CD4-positive, CD25-positive, alpha-beta regulatory T cell (primary cell): Measurements from ENCODE around the gene PREX1. TPM values are rescaled to one million over a fixed set of nuclear protein-coding genes. Genes with fewer than 3 reads are reported as not detected.

ENCODE experiments used
- ATAC-seq, 2 donors: fragments of 150-1000 bp; cut with Tn5 transposase; one replicate each; pipeline ENCODE4 v1.10.0; 2021; ENCODE audit warnings: low read depth in 2 of 2, moderate number of reproducible peaks in 2 of 2, moderate library complexity in 1 of 2
- DNase-seq, 3 donors: peaks; one replicate each; pipeline versions ENCODE4 v3.0.0 to v3.0.0-alpha.2; 2012 to 2022; ENCODE audit warnings: mixed read lengths in 1 of 3
- H3K27ac ChIP-seq: one replicate; pipeline ENCODE4 v1.7.0; 2013; ENCODE audit warnings: mild to moderate bottlenecking, low read length; ENCODE audit not compliant: insufficient read depth, poor library complexity, severe bottlenecking
- H3K27me3 ChIP-seq: one replicate; pipeline ENCODE4 v1.7.0; 2013; ENCODE audit warnings: low read length; ENCODE audit not compliant: control insufficient read depth, insufficient read depth
- H3K36me3 ChIP-seq: one replicate; pipeline ENCODE4 v1.7.0; 2013; ENCODE audit warnings: mild to moderate bottlenecking, low read length, moderate library complexity; ENCODE audit not compliant: control insufficient read depth, insufficient read depth
- H3K4me1 ChIP-seq: 2 replicates; pipeline ENCODE4 v1.7.0; 2013; ENCODE audit warnings: mild to moderate bottlenecking, low read length; ENCODE audit not compliant: insufficient read depth, control insufficient read depth, poor library complexity, severe bottlenecking
- H3K4me3 ChIP-seq: one replicate; pipeline ENCODE4 v1.7.0; 2013; ENCODE audit warnings: low read depth, mild to moderate bottlenecking, low read length, moderate library complexity
- H3K9me3 ChIP-seq, 2 experiments: 1 replicate in 1 of 2; 2 replicates in 1 of 2; pipeline ENCODE4 v1.7.0; 2013; ENCODE audit warnings: low read length in 2 of 2, mild to moderate bottlenecking in 1 of 2, moderate library complexity in 1 of 2; ENCODE audit not compliant: control insufficient read depth in 2 of 2
- H3K27ac Mint-ChIP-seq, 3 donors: one replicate each; pipeline ENCODE4 v1.8.0; 2020 to 2022; ENCODE audit warnings: mild to moderate bottlenecking in 3 of 3, mixed read lengths in 3 of 3, moderate library complexity in 2 of 3
- H3K27me3 Mint-ChIP-seq: one replicate; pipeline ENCODE4 v1.8.0; 2022; ENCODE audit warnings: mild to moderate bottlenecking, mixed read lengths
- H3K36me3 Mint-ChIP-seq: one replicate; pipeline ENCODE4 v1.8.0; 2020; ENCODE audit warnings: mixed read lengths
- H3K4me1 Mint-ChIP-seq, 4 donors: one replicate each; pipeline ENCODE4 v1.8.0; 2020 to 2022; ENCODE audit warnings: mixed read lengths in 4 of 4, mild to moderate bottlenecking in 1 of 4
- H3K4me3 Mint-ChIP-seq, 4 donors: one replicate each; pipeline ENCODE4 v1.8.0; 2020 to 2022; ENCODE audit warnings: mild to moderate bottlenecking in 4 of 4, mixed read lengths in 4 of 4, moderate library complexity in 3 of 4
- H3K9me3 Mint-ChIP-seq, 7 donors: one replicate each; pipeline ENCODE4 v1.8.0; 2020 to 2022; ENCODE audit warnings: mixed read lengths in 7 of 7, mild to moderate bottlenecking in 3 of 7, moderate library complexity in 2 of 7
- polyA plus RNA-seq, 4 donors: library from polyadenylated mRNA; unstranded; fragments of 300-500 nt; fragmentation: Illumina TruSeq; gene quantifications; one replicate each; pipeline ENCODE4 v1.2.3, GENCODE V29; 2021
- total RNA-seq: library from RNA; stranded (reverse); gene quantifications from one replicate; pipeline ENCODE4 v1.2.3, GENCODE V29; 2022

The PREX1 gene
- total and polyA plus RNA-seq, 5 donors from 2014 or later = 40.8 to 264 (median 57.0) TPM

GRCh38 chr20:48772183-48772976 is 55.4 kb downstream of the PREX1 start:
- Histone ChIP-seq H3K4me1 (peaks cover 83% of the 10 kb centered on the region), H3K9me3 (no peaks in the 10 kb centered on the region), H3K36me3 (peaks cover 20% of the 10 kb centered on the region), H3K4me3 (no peak overlapping the region), H3K27me3 (no peaks in the 10 kb centered on the region), H3K27ac (peak overlapping the region; percentile 5)
- H3K36me3 Mint-ChIP-seq = peaks cover 27% of the 10 kb centered on the region
- ATAC-seq (no peak), DNase-seq (no peak)
- peaks cover 14 to 93% (median 47%) of the 10 kb centered on the region in 4 donors for H3K4me1 Mint-ChIP-seq
- H3K27ac Mint-ChIP-seq = peak overlapping the region in 2 of 3 donors; percentile 65 to 91
- H3K27me3 Mint-ChIP-seq = no peaks in the 10 kb centered on the region
- H3K9me3 Mint-ChIP-seq = no peaks in the 10 kb centered on the region
- peak overlapping the region in 1 of 4 donors; percentile 74 for H3K4me3 Mint-ChIP-seq

GRCh38 chr20:48771542-48771941 is 56.3 kb downstream of the PREX1 start:
- no peaks in the 10 kb centered on the region for H3K27me3 Mint-ChIP-seq
- H3K27ac ChIP-seq = no peak overlapping the region
- H3K36me3 Mint-ChIP-seq = peaks cover 35% of the 10 kb centered on the region
- no peaks in the 10 kb centered on the region for H3K27me3 ChIP-seq
- peaks cover 84% of the 10 kb centered on the region for H3K4me1 ChIP-seq
- DNase-seq (no peak), ATAC-seq (no peak)
- H3K9me3 ChIP-seq = no peaks in the 10 kb centered on the region
- peaks cover 14 to 93% (median 55%) of the 10 kb centered on the region in 4 donors for H3K4me1 Mint-ChIP-seq
- H3K9me3 Mint-ChIP-seq = peaks cover 0 to 1% (median 0%) of the 10 kb centered on the region in 7 donors
- H3K36me3 ChIP-seq = peaks cover 20% of the 10 kb centered on the region
- peak overlapping the region in 1 of 3 donors; percentile 26 for H3K27ac Mint-ChIP-seq
- H3K4me3 Mint-ChIP-seq = no peak overlapping the region
- no peak overlapping the region for H3K4me3 ChIP-seq

GRCh38 chr20:48770700-48771442 is 56.9 kb downstream of the PREX1 start:
- Mint-ChIP-seq H3K36me3 (peaks cover 38% of the 10 kb centered on the region), H3K27me3 (no peaks in the 10 kb centered on the region), H3K4me3 (peak overlapping the region in 2 of 4 donors; percentile 31 to 74), H3K27ac (peak overlapping the region; percentile 26 to 94 (median 42)), H3K4me1 (peaks cover 14 to 97% (median 59%) of the 10 kb centered on the region in 4 donors), H3K9me3 (peaks cover 0 to 1% (median 0%) of the 10 kb centered on the region in 7 donors)
- H3K27me3 ChIP-seq = no peaks in the 10 kb centered on the region
- ATAC-seq = no peak
- peaks cover 85% of the 10 kb centered on the region for H3K4me1 ChIP-seq
- DNase-seq = no peak
- H3K4me3 ChIP-seq = peak overlapping the region; percentile 24
- H3K36me3 ChIP-seq = peaks cover 20% of the 10 kb centered on the region
- H3K9me3 ChIP-seq = no peaks in the 10 kb centered on the region
- H3K27ac ChIP-seq = no peak overlapping the region

GRCh38 chr20:48769069-48769983 is 58.5 kb downstream of the PREX1 start:
- H3K9me3 ChIP-seq = no peaks in the 10 kb centered on the region
- H3K36me3 ChIP-seq = peaks cover 19% of the 10 kb centered on the region
- Mint-ChIP-seq H3K4me3 (peak overlapping the region; percentile 72 to 79 (median 74)), H3K4me1 (peaks cover 22 to 94% (median 62%) of the 10 kb centered on the region in 4 donors), H3K9me3 (peaks cover 0 to 1% (median 0%) of the 10 kb centered on the region in 7 donors), H3K36me3 (peaks cover 35% of the 10 kb centered on the region), H3K27ac (peak overlapping the region; percentile 94 to 99 (median 94)), H3K27me3 (no peaks in the 10 kb centered on the region)
- peak; percentile 85 to 90 for ATAC-seq
- H3K4me3 ChIP-seq = peak overlapping the region; percentile 44
- no peaks in the 10 kb centered on the region for H3K27me3 ChIP-seq
- peaks cover 75% of the 10 kb centered on the region for H3K4me1 ChIP-seq
- peak; percentile 66 to 85 (median 79) for DNase-seq
- H3K27ac ChIP-seq = peak overlapping the region; percentile 83

- peaks cover 73% of the 10 kb centered on the region for H3K4me1 ChIP-seq
- Mint-ChIP-seq H3K36me3 (peaks cover 38% of the 10 kb centered on the region), H3K27me3 (no peaks in the 10 kb centered on the region), H3K4me3 (peak overlapping the region in 3 of 4 donors; percentile 52 to 74 (median 68)), H3K4me1 (peaks cover 22 to 93% (median 61%) of the 10 kb centered on the region in 4 donors), H3K27ac (peak overlapping the region; percentile 94 to 97 (median 94)), H3K9me3 (peaks cover 0 to 1% (median 0%) of the 10 kb centered on the region in 7 donors)
- DNase-seq (peak in 2 of 3 donors; percentile 46 to 50), ATAC-seq (no peak)
- H3K9me3 ChIP-seq = no peaks in the 10 kb centered on the region
- H3K4me3 ChIP-seq = peak overlapping the region; percentile 12
- H3K27ac ChIP-seq = peak overlapping the region; percentile 63
- H3K36me3 ChIP-seq = peaks cover 9% of the 10 kb centered on the region
- H3K27me3 ChIP-seq = no peaks in the 10 kb centered on the region
Observed at GRCh38 chr20:48766961-48767960, 60.5 kb downstream of the PREX1 start.

- H3K4me3 Mint-ChIP-seq = peak overlapping the region; percentile 22 to 72 (median 66)
- peaks cover 73% of the 10 kb centered on the region for H3K4me1 ChIP-seq
- no peak for ATAC-seq
Observed at GRCh38 chr20:48766205-48766604, 61.6 kb downstream of the PREX1 start.

More at GRCh38 chr20:48766205-48766604, 61.6 kb downstream of the PREX1 start:
- no peak overlapping the region for H3K4me3 ChIP-seq
- peak overlapping the region; percentile 63 for H3K27ac ChIP-seq
- peaks cover 8% of the 10 kb centered on the region for H3K36me3 ChIP-seq
- no peak for DNase-seq
- H3K27me3 ChIP-seq = no peaks in the 10 kb centered on the region
- Mint-ChIP-seq H3K27me3 (no peaks in the 10 kb centered on the region), H3K27ac (peak overlapping the region; percentile 89 to 94 (median 91)), H3K36me3 (peaks cover 43% of the 10 kb centered on the region), H3K9me3 (peaks cover 0 to 1% (median 0%) of the 10 kb centered on the region in 7 donors), H3K4me1 (peaks cover 23 to 96% (median 70%) of the 10 kb centered on the region in 4 donors)
- no peaks in the 10 kb centered on the region for H3K9me3 ChIP-seq
